Measurements from ENCODE around the gene FGD4. TPM values are rescaled to one million over a fixed set of nuclear protein-coding genes. Genes with fewer than 3 reads are reported as not detected.

Gene FGD4
- total RNA-seq, 1 experiment from 2014 or later, result 54.3 TPM

DNA sequence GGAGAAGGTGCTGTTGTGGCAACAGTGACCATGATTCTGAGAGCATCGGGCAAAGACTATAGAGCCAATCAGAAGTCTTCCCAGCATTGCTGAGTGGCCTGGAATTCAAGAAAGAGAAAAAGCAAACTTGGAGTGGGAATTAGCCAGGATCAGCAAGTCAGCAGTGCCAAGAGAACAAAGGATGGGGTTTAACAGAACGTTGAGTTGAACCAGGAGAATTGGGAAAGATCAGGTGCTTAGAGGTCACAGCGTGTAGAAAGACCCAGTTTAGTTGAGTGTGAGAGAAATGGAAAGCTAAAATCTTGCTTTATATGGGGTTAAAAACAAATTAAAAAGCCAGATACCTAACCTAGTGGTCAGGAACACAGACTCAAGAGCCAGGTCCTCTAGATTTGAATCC lies 189.2 kb downstream of the FGD4 start:
- Histone ChIP-seq H3K23me2 (ENCODE audit: insufficient read length, low read depth, low read length, poor library complexity, severe bottlenecking) (no peaks in the 10 kb centered on the region), H3K79me2 (ENCODE audit: insufficient read depth, low read length) (no peaks in the 10 kb centered on the region), H3K9me3 (ENCODE audit: control insufficient read depth, low read depth, low read length) (no peaks in the 10 kb centered on the region), H2BK12ac (ENCODE audit: insufficient read length, low read depth, low read length) (no peak overlapping the region), H3K4ac (ENCODE audit: low read depth, low read length) (no peak overlapping the region), H4K20me1 (ENCODE audit: control insufficient read depth, insufficient read depth, insufficient read length) (no peaks in the 10 kb centered on the region), H4K5ac (ENCODE audit: insufficient read length, low read depth, low read length) (no peak overlapping the region), H3K79me1 (ENCODE audit: insufficient read depth, low read depth, low read length, poor library complexity, severe bottlenecking) (peaks cover 3% of the 10 kb centered on the region), H2AK5ac (ENCODE audit: insufficient read length, low read length) (no peak overlapping the region), H3K18ac (ENCODE audit: insufficient read length, low read depth, low read length) (no peak overlapping the region), H3K4me1 (ENCODE audit: insufficient read depth, low read length) (no peaks in the 10 kb centered on the region), H2BK120ac (ENCODE audit: low read depth, low read length, poor library complexity, severe bottlenecking) (no peak overlapping the region), H4K8ac (replicated peaks; ENCODE audit: insufficient read length, low read depth, low read length) (no peak overlapping the region), H2BK5ac (ENCODE audit: insufficient read length, low read length) (no peak overlapping the region), H3K14ac (ENCODE audit: insufficient read depth, low read length) (no peak overlapping the region), H3K9ac (ENCODE audit: extremely low read depth, insufficient read length, low read length) (no peak overlapping the region), H4K91ac (ENCODE audit: insufficient read length, low read depth, low read length) (no peak overlapping the region), H3K23ac (ENCODE audit: insufficient read length, low read depth, low read length) (no peak overlapping the region), H3K56ac (ENCODE audit: insufficient read length, low read depth, low read length) (no peak overlapping the region), H3T11ph (ENCODE audit: low read length) (no peak overlapping the region), H3K4me2 (ENCODE audit: insufficient read depth, insufficient read length, low read length) (no peak overlapping the region), H2BK15ac (ENCODE audit: low read depth, low read length) (no peak overlapping the region), H2AFZ (ENCODE audit: low read length) (no peak overlapping the region), H3K27ac (ENCODE audit: insufficient read length, low read depth, low read length) (no peak overlapping the region), H2BK20ac (ENCODE audit: low read depth, low read length, poor library complexity, severe bottlenecking) (no peak overlapping the region), H3K27me3 (ENCODE audit: insufficient read depth, low read length) (no peaks in the 10 kb centered on the region)
- Mint-ChIP-seq H3K27me3 (ENCODE audit: low read depth) (no peaks in the 10 kb centered on the region; the same call in 1 of the 2 replicates), H3K27ac (peak overlapping the region in 1 of 3 experiments; percentile 1; a peak in 3 of 7 replicates), H3K4me3 (no peak overlapping the region), H3K36me3 (ENCODE audit: insufficient read depth in 1 of 3, low read depth in 3 of 3) (peaks cover 19 to 48% (median 27%) of the 10 kb centered on the region in 3 experiments), H3K9me3 (peaks cover under 1% of the 10 kb centered on the region in 2 experiments; a peak in 1 of 5 replicates), H3K4me1 (peaks cover 3 to 4% of the 10 kb centered on the region in 2 experiments)
- TF ChIP-seq, protein P1, sequence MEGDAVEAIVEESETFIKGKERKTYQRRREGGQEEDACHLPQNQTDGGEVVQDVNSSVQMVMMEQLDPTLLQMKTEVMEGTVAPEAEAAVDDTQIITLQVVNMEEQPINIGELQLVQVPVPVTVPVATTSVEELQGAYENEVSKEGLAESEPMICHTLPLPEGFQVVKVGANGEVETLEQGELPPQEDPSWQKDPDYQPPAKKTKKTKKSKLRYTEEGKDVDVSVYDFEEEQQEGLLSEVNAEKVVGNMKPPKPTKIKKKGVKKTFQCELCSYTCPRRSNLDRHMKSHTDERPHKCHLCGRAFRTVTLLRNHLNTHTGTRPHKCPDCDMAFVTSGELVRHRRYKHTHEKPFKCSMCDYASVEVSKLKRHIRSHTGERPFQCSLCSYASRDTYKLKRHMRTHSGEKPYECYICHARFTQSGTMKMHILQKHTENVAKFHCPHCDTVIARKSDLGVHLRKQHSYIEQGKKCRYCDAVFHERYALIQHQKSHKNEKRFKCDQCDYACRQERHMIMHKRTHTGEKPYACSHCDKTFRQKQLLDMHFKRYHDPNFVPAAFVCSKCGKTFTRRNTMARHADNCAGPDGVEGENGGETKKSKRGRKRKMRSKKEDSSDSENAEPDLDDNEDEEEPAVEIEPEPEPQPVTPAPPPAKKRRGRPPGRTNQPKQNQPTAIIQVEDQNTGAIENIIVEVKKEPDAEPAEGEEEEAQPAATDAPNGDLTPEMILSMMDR (conservative IDR thresholded peaks at IDR 0.05), result no peak
- WGBS (ENCODE audit: extremely low coverage, insufficient read length, low lambda C conversion rate), result no CpG with 5 or more reads among the region's 3 CpGs
- no peak for DNase-seq
